MM.1S (cell line): Measurements from ENCODE around the gene MPND.

Source experiments
- EZH2 ChIP-seq: fragments of 300-600 bp; sonication (generic); optimal IDR thresholded peaks from 2 replicates; pipeline ENCODE3; 2017; ENCODE audit warnings: low read depth, mild to moderate bottlenecking, antibody characterized with exemption, low read length, mixed read lengths
- EZH2phosphoT487 ChIP-seq: fragments of 300-600 bp; sonication (generic); IDR thresholded peaks from 2 replicates; pipeline ENCODE4 v1.6.1; 2018; ENCODE audit warnings: antibody characterized with exemption, low read length
- TF ChIP-seq, protein P1 (sequence below): fragments of 300-600 bp; sonication (generic); IDR thresholded peaks from 2 replicates; pipeline ENCODE4 v1.5.1; 2016; ENCODE audit warnings: antibody characterized with exemption, low read length, mixed read lengths

DNA sequence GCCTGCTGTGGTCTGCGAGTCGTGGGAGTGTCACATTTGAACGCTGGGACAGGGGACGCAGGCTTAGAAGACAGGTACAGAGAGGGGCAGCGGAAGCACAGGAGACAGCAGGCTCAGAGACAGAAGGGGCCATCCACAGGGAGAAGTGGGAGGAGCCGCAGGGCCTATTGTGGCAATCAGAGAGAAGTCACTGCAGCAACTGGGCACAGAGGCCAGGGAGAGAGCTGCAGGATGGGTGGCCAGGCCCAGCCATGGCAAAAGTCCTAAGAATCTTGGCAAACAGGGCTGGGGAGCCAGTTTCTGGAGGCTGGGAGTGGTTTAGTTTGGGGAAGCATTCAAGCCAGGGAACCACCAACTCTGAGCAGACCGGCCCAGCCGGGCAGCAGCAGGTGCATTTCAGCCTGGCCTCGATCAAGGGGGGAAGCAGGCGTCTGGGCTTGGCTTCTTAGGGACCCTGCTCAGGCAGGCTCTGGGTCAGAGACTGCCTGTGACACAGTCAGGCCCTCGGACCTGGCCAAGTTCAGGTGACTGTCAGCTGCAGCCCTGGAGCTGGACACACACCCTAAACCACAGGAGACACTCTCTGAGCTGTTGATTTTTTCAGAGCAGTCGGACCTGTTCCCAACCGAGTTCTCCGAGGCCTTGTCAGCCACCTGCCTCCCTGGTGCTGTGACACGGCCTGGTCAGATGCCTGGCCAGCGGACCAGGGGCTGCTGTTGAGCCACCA, 45.1 kb downstream of the MPND start:
- TF ChIP-seq, protein P1, sequence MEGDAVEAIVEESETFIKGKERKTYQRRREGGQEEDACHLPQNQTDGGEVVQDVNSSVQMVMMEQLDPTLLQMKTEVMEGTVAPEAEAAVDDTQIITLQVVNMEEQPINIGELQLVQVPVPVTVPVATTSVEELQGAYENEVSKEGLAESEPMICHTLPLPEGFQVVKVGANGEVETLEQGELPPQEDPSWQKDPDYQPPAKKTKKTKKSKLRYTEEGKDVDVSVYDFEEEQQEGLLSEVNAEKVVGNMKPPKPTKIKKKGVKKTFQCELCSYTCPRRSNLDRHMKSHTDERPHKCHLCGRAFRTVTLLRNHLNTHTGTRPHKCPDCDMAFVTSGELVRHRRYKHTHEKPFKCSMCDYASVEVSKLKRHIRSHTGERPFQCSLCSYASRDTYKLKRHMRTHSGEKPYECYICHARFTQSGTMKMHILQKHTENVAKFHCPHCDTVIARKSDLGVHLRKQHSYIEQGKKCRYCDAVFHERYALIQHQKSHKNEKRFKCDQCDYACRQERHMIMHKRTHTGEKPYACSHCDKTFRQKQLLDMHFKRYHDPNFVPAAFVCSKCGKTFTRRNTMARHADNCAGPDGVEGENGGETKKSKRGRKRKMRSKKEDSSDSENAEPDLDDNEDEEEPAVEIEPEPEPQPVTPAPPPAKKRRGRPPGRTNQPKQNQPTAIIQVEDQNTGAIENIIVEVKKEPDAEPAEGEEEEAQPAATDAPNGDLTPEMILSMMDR: no peak
- TF ChIP-seq EZH2phosphoT487 (no peak), EZH2 (no peak)
